DMS53 (cell line): ENCODE measurements around the gene SLC4A2.
"Not testable (repeated sequence)": the region's sequence is repeated elsewhere in the genome, so short reads cannot be mapped to it uniquely, and the experiment has no call there.

ENCODE experiments used
- DNase-seq: peaks from one replicate; lab custom pipeline; 2025; lab: John Stamatoyannopoulos, UW

SLC4A2 gene, protein sequence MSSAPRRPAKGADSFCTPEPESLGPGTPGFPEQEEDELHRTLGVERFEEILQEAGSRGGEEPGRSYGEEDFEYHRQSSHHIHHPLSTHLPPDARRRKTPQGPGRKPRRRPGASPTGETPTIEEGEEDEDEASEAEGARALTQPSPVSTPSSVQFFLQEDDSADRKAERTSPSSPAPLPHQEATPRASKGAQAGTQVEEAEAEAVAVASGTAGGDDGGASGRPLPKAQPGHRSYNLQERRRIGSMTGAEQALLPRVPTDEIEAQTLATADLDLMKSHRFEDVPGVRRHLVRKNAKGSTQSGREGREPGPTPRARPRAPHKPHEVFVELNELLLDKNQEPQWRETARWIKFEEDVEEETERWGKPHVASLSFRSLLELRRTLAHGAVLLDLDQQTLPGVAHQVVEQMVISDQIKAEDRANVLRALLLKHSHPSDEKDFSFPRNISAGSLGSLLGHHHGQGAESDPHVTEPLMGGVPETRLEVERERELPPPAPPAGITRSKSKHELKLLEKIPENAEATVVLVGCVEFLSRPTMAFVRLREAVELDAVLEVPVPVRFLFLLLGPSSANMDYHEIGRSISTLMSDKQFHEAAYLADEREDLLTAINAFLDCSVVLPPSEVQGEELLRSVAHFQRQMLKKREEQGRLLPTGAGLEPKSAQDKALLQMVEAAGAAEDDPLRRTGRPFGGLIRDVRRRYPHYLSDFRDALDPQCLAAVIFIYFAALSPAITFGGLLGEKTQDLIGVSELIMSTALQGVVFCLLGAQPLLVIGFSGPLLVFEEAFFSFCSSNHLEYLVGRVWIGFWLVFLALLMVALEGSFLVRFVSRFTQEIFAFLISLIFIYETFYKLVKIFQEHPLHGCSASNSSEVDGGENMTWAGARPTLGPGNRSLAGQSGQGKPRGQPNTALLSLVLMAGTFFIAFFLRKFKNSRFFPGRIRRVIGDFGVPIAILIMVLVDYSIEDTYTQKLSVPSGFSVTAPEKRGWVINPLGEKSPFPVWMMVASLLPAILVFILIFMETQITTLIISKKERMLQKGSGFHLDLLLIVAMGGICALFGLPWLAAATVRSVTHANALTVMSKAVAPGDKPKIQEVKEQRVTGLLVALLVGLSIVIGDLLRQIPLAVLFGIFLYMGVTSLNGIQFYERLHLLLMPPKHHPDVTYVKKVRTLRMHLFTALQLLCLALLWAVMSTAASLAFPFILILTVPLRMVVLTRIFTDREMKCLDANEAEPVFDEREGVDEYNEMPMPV

GRCh38 chr7:151059367-151060112 is at the start of gene SLC4A2:
Gene SLC4A2, plus strand, starts transcription at chr7:151059589. Its CDS starts 2,399 bp downstream, at chr7:151061988.
- DNase-seq, result peak; percentile 92

GRCh38 chr7:151010037-151010306 is 49.4 kb upstream of the SLC4A2 start:
- DNase-seq, result no peak

DNA sequence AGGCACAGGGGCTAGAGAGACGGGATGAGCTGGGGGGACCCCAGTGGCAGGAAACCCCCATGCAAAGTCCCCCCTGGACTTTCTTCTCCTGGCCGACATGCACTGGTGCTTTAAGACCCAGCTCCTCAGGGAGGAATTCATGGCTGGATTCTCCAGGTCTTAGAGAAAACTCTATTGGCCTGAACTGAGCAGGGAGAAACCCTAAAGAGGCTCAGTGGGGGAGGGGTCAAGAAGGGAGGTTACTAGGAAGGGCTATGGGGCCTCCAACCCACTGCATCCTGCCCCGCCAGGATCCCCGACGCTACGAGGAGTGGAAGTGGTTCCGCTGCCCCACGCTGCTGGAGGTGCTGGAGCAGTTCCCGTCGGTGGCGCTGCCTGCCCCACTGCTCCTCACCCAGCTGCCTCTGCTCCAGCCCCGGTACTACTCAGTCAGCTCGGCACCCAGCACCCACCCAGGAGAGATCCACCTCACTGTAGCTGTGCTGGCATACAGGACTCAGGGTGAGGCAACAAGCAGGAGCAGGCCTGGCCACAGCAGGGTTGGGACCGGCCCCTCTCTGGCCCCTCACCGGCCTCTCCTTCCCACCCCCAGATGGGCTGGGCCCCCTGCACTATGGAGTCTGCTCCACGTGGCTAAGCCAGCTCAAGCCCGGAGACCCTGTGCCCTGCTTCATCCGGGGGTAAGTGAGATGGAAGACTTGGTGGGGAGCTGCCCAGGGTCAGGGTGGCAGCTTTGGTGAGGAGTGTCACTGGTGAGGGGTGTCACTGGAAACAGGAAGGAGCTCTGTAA is 48.9 kb upstream of the SLC4A2 start:
- peak; percentile 42 for DNase-seq

DNA sequence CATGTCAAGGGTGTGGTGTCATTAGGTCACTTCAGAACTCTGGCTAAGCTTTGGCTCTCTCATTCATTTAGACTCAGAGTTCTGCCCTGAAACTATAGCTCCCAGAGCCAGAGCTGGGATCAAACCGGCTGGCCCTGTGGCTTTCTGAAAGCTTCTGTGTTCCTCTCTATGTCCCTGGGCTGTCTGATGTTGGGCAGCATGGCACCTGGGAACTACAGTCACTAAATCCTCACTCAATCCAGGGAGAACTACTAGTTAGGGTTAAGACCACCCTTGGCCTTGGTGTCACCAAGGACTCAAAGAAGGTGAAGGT is 48.3 kb upstream of the SLC4A2 start:
- no peak for DNase-seq

GRCh38 chr7:151011616-151012015 is 47.8 kb upstream of the SLC4A2 start:
- DNase-seq, result not testable (repeated sequence)

- DNase-seq, result no peak
Measured at GRCh38 chr7:151012031-151012692, 47.2 kb upstream of the SLC4A2 start.

- DNase-seq, result peak; percentile 55
Measured at GRCh38 chr7:151012911-151013347, 46.5 kb upstream of the SLC4A2 start.

DNA sequence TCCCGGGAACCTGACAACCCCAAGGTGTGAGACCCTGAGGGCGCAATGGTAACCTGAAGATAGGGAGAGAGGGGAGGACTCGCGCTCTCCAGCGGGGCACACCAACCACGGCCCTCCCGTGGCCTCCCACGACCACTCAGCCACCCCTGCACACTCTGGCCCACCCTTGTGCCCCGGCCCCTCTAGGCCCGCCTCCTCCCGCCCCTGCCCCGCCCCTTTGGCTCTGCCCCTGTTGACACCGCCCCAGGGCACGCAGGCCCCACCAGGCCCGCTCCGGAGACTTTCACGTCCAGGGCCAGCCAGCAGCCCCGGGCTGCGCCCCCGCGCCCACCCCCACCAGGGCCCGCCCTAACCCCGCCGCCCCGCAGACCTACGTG is 46.0 kb upstream of the SLC4A2 start:
- DNase-seq, result no peak

GRCh38 chr7:151013733-151014497 is 45.5 kb upstream of the SLC4A2 start:
- no peak for DNase-seq

DNA sequence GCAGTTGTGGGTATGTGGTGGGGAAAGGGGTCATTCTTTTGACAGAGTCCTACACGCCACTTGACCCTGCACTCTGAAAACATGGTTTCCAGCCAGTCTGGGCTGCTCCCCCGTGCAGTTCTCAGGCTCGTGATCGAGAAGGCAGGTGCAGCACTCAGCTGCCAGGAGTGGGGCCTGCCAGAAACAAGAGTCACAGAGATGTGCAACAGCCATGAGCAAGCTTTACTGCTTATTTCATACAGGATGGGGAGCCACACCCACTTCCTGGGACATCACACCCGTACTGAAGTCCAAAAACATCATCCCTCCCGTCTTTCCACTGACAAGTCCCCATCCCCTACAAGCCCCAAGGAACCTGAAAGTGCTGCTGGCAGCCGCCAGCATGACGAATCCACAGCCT is 44.4 kb upstream of the SLC4A2 start:
- no peak for DNase-seq

- no peak for DNase-seq
Measured at GRCh38 chr7:151015967-151016366, 43.4 kb upstream of the SLC4A2 start.

DNA sequence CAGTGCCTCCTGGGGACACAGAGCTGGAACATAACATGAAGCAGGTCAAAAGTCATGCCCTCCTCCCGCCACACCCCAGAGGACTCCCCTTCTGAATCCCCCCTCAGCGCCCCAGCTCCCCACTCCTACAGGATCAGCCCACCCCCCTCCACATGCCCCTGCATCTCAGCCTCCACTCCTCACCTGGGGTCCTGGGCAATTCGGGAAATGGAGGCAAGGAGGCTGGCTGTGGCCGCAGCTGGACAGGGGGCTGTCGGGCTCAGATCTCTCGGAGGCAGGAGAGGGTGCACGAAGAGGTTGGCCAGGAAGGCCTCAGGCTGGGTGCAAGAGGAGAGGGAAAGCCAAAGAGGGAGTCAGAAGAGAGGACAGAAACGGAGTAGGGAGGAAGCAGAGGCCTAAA is 42.9 kb upstream of the SLC4A2 start:
- DNase-seq, result no peak

GRCh38 chr7:151016942-151017341 is 42.4 kb upstream of the SLC4A2 start:
- no peak for DNase-seq

DNA sequence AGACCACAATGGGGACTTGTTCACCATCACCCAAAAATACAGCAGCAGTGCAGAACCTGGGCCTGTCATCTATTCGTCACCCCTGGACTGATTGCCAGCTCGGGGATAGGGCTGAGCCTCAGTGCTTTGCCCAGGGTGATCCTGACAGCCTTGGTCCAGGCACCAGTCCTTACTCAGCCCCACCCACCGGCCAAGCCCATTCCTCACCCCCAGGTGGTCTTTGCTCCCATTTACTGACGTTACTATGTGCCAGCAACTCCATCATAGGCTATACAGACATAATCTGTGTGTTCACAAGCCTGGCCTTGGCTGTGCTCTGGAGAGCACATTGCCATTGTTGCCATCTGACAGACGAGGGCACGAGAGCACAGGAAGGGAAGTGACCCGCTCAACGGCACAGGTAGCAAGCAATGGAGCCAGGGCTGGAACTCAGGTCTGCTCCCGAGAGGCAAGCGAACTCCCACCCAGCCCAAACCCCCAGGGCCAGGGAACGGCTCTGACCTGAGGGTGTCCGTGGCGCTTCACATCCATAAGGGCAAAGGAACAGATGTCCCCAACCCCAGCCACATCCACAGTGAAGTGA is 41.9 kb upstream of the SLC4A2 start:
- peak; percentile 77 for DNase-seq

DNA sequence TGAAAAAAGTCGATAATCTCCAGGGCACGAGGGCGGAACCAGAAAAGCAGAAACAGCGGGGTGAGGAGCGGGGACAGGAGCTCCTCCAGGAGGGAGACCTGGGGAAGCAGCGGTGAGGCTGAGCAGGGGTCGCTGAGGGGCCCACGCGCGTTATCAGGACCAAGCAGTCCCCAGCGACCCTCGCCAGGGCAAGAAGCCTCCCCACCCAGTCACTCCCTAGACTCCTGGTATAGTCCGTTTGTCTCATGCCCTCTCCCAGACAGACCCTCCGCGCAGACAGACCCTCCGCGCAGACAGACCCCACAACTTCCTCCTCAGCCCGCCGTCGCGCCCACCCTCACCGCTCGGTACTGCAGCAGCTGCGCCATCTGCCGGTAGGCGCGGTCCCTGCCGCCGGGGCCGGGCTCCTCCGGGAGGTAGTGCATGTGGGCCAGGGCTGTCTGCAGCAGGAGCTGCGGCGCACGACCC is 41.4 kb upstream of the SLC4A2 start:
- peak; percentile 92 for DNase-seq

DNA sequence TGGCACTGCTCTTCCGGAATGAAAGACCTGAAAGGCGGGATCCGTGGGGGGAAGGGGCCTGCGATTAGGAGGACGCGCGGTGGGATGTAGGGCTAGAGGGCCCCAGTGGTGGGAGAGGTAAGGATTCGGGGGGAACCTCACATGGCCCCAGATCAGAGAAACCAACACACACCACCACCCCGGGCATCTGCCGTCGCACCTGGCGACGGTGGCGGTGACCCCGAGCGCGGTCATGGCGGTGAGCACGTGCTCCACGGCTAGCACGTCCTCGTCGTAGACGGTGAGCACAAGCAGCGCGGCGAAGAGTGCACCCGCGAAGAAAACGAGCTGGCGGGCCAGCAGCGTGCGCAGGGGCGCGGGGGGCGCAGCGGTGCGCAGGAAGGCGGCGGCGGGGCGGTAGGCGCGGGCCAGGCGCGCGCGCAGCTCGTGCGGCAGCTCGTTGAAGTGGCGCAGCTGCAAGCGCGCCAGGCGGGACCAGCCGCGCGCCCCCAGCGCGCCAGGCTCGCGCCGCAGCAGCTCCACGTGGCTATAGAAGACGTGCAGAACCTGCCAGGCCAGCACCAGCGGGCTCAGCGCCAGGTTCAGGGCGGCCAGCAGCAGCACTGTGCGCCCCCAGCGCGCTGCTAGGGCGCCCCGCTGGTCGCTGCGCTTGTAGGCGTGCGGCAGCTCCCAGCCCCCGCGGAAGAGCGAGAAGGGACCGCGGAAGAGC is 40.8 kb upstream of the SLC4A2 start:
- DNase-seq, result peak; percentile 93

- DNase-seq, result no peak
Measured at GRCh38 chr7:151019130-151019447, 40.3 kb upstream of the SLC4A2 start.

DNA sequence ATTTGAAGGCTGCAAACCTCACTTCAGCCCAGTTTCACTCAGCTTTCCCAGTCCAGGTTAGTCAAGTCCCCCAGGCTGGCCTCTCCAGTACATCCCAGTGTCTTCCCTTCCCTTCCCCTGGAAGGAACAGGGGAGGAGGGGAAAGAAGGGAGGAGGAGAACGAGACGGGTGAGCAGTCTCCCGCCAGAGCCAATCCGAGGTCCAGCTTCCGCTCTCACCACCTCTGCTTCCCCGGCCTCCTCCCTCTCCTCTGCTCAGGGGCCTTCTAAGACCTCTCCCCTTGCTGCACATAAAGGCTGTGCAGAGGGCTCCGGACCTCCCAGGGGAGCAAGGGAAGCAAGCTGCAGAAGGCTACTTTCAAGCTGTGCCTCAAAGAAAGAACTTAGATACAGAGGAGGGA is 39.2 kb upstream of the SLC4A2 start:
- DNase-seq, result no peak

DNA sequence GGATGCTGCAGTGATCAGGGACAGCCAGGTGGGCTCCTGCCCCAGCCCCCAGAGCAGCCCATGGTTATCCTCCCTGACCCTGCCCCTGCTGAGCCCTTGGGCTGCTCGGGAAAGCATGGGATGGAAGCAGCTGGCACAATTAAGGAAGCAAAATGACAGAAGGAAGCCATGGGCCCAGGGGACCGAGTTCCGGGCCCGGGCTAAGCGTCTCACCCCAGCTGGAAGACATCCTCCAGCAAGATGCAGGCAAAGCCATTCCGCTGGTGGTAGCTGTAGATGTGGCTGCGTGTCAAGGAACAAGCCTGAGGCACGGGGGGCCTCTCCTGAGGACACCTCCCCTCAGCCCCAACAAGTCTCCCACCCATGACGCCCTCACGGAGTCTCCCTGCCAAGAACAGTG is 36.2 kb upstream of the SLC4A2 start:
- DNase-seq, result no peak
